Thyroid gland (tissue), 4 donors: ENCODE results near the gene NGRN. TPM values are rescaled to one million over a fixed set of nuclear protein-coding genes. Genes with fewer than 3 reads are reported as not detected.
"Not testable (repeated sequence)": the region's sequence is repeated elsewhere in the genome, so short reads cannot be mapped to it uniquely, and the experiment has no call there.

Experiments used
- DNase-seq, 2 donors: peaks; one replicate each; pipeline ENCODE4 v3.0.0-alpha.2; 2019
- H3K27ac ChIP-seq, 3 donors: fragments of 200-600 bp; sonication (generic); 1 replicate in 2 of 3; 2 replicates in 1 of 3; pipeline ENCODE4 v1.5.1; 2016 to 2019; ENCODE audit warnings: mild to moderate bottlenecking in 1 of 3, moderate library complexity in 1 of 3
- H3K27me3 ChIP-seq: fragments of 200-600 bp; sonication (generic); one replicate; pipeline ENCODE4 v1.5.1; 2019
- H3K36me3 ChIP-seq, 2 donors: fragments of 200-600 bp; sonication (generic); one replicate each; pipeline ENCODE4 v1.5.1; 2016 to 2019
- H3K4me1 ChIP-seq, 2 donors: fragments of 200-600 bp; sonication (generic); one replicate each; pipeline ENCODE4 v1.5.1; 2017 to 2019
- H3K4me3 ChIP-seq, 3 donors: fragments of 200-600 bp; sonication (generic); replicated peaks in 1 of 3; 1 replicate in 2 of 3; 2 replicates in 1 of 3; pipeline ENCODE4 v1.5.1; 2016; ENCODE audit warnings: mild to moderate bottlenecking in 1 of 3
- H3K9me3 ChIP-seq: fragments of 200-600 bp; sonication (generic); one replicate; pipeline ENCODE4 v1.5.1; 2017
- CTCF ChIP-seq, 6 experiments: fragments of 200-600 bp in 3 of 6; fragments of 450-650 bp in 3 of 6; sonication (generic) in 3 of 6; IDR thresholded peaks; one replicate each; pipeline ENCODE4 v1.5.1; 2016 to 2019; ENCODE audit warnings: antibody characterized with exemption in 6 of 6, mild to moderate bottlenecking in 2 of 6, inconsistent platforms in 1 of 6, moderate library complexity in 1 of 6
- POLR2A ChIP-seq, 2 donors: fragments of 450-650 bp; IDR thresholded peaks; one replicate each; pipeline ENCODE4 v1.6.1; 2017; ENCODE audit warnings: antibody characterized with exemption in 2 of 2, mild to moderate bottlenecking in 2 of 2, moderate library complexity in 1 of 2
- WGBS, 2 donors: methylation state at CpG; one replicate each; pipeline ENCODE4 v1.1.5; 2017; 5-methylcytosine and 5-hydroxymethylcytosine counted together
- intact Hi-C: fragments of 100-400 bp; cut with DNase I; formaldehyde crosslinking; loops from one replicate; pipeline ENCODE4 v1.15.1; 2023
- total RNA-seq, 4 donors: library from RNA; depleted of rRNA; stranded (reverse); fragments of >200 nt; gene quantifications; one replicate each; pipeline ENCODE4 v1.2.3, GENCODE V29; 2016

NGRN gene
- total RNA-seq, 4 donors from 2014 or later = 80.7 to 159 (median 96.4) TPM

GRCh38 chr15:90243943-90244639, 21.4 kb upstream of the NGRN start:
- TF ChIP-seq POLR2A (IDR thresholded peaks at IDR 0.05) = no peak
- TF ChIP-seq CTCF (IDR thresholded peaks at IDR 0.05) = no peak
- H3K36me3 ChIP-seq = peaks cover 0 to 5% of the 10 kb centered on the region in 2 donors
- WGBS, 2 donors = 88 to 89% methylated on average over 10 of the region's 10 CpGs
- peaks cover 0 to 4% of the 10 kb centered on the region in 2 donors for H3K4me1 ChIP-seq
- DNase-seq = no peak
- H3K27me3 ChIP-seq = no peaks in the 10 kb centered on the region
- H3K4me3 ChIP-seq = no peak overlapping the region
- intact Hi-C loops = no loop called here
- no peak overlapping the region for H3K27ac ChIP-seq
- no peaks in the 10 kb centered on the region for H3K9me3 ChIP-seq

- H3K36me3 ChIP-seq = no peaks in the 10 kb centered on the region
- 77 to 79% methylated on average over 6 of the region's 6 CpGs for whole genome bisulfite sequencing, 2 donors
- H3K4me1 ChIP-seq = peaks cover 8 to 10% of the 10 kb centered on the region in 2 donors
- intact Hi-C loops = no loop called here
- H3K9me3 ChIP-seq = no peaks in the 10 kb centered on the region
- peak overlapping the region; percentile 35 to 63 (median 56) for H3K27ac ChIP-seq
- no peaks in the 10 kb centered on the region for H3K27me3 ChIP-seq
- TF ChIP-seq CTCF (IDR thresholded peaks at IDR 0.05) (no peak), POLR2A (IDR thresholded peaks at IDR 0.05) (no peak)
- DNase-seq = peak in 1 of 2 donors; percentile 12
- peak overlapping the region in 1 of 3 donors; percentile 53 for H3K4me3 ChIP-seq
These were observed 16.7 kb upstream of the NGRN start for GRCh38 chr15:90248789-90249202.

- intact Hi-C loops = no loop called here
- H3K27ac ChIP-seq = peak within 1 kb of the TSS; percentile 35 to 68 (median 63)
- H3K27me3 ChIP-seq = no peaks in the 10 kb centered on the region
- peak in 1 of 2 donors; percentile 83 for TF ChIP-seq POLR2A (IDR thresholded peaks at IDR 0.05)
- TF ChIP-seq CTCF (IDR thresholded peaks at IDR 0.05) = peak in 1 of 6 experiments; percentile 5
- 1 to 2% methylated on average over 18 to 35 of the region's 44 CpGs for WGBS, 2 donors
- H3K36me3 ChIP-seq = no peaks in the 10 kb centered on the region
- H3K4me1 ChIP-seq = peaks cover 8 to 10% of the 10 kb centered on the region in 2 donors
- peak; percentile 97 to 98 for DNase-seq
- H3K4me3 ChIP-seq = peak within 1 kb of the TSS in 2 of 3 donors; percentile 53 to 54
- no peaks in the 10 kb centered on the region for H3K9me3 ChIP-seq
These were observed 16.1 kb upstream of the NGRN start, which contains the start of gene TTLL13 for GRCh38 chr15:90249203-90249863. Gene TTLL13, plus strand, starts transcription at chr15:90249556. Its CDS starts 1,075 bp downstream, at chr15:90250631.

- no peak for DNase-seq
- Histone ChIP-seq H3K27ac (no peak overlapping the region), H3K27me3 (no peaks in the 10 kb centered on the region), H3K36me3 (no peaks in the 10 kb centered on the region), H3K4me3 (no peak overlapping the region), H3K9me3 (no peaks in the 10 kb centered on the region), H3K4me1 (no peaks in the 10 kb centered on the region)
- no peak for TF ChIP-seq POLR2A (IDR thresholded peaks at IDR 0.05)
- WGBS, 2 donors = 91 to 92% methylated on average over 7 of the region's 7 CpGs
- intact Hi-C loops = no loop called here
These were observed 7.7 kb upstream of the NGRN start for GRCh38 chr15:90257776-90258175.

GRCh38 chr15:90259524-90259923, 5.9 kb upstream of the NGRN start:
- intact Hi-C loops = no loop called here
- Histone ChIP-seq H3K36me3 (no peaks in the 10 kb centered on the region), H3K4me1 (peaks cover 0 to 5% of the 10 kb centered on the region in 2 donors), H3K27me3 (no peaks in the 10 kb centered on the region), H3K4me3 (no peak overlapping the region), H3K9me3 (no peaks in the 10 kb centered on the region), H3K27ac (no peak overlapping the region)
- WGBS, 2 donors = 75 to 78% methylated on average over 5 of the region's 5 CpGs
- DNase-seq = no peak
- TF ChIP-seq CTCF (IDR thresholded peaks at IDR 0.05) (no peak), POLR2A (IDR thresholded peaks at IDR 0.05) (no peak)

GRCh38 chr15:90260731-90261130, 4.7 kb upstream of the NGRN start:
- H3K36me3 ChIP-seq, DNase-seq, H3K4me3 ChIP-seq, H3K9me3 ChIP-seq, H3K27me3 ChIP-seq, intact Hi-C loops, H3K27ac ChIP-seq: not testable (repeated sequence)
- H3K4me1 ChIP-seq = peaks cover 0 to 10% of the 10 kb centered on the region in 2 donors
- 86 to 88% methylated on average over 6 of the region's 6 CpGs for WGBS, 2 donors
